Suprapubic skin (tissue), 4 donors: ENCODE data around the gene EPHB4.

Experiments
- EP300 ChIP-seq: sonication (generic); formaldehyde crosslinking; IDR thresholded peaks from one replicate; pipeline ENCODE4 v1.6.1; 2017; ENCODE audit warnings: antibody characterized with exemption
- POLR2A ChIP-seq, 2 donors: fragments of 450-650 bp; IDR thresholded peaks; one replicate each; pipeline ENCODE4 v1.6.1; 2017; ENCODE audit warnings: antibody characterized with exemption in 2 of 2, mild to moderate bottlenecking in 2 of 2, moderate library complexity in 2 of 2
- POLR2AphosphoS5 ChIP-seq, 3 donors: sonication (generic); formaldehyde crosslinking; IDR thresholded peaks; one replicate each; pipeline ENCODE4 v1.6.1; 2017; ENCODE audit warnings: antibody characterized with exemption in 3 of 3
- TF ChIP-seq, protein P1 (sequence below), 2 donors: fragments of 200-600 bp in 1 of 2; fragments of 450-650 bp in 1 of 2; sonication (generic) in 1 of 2; IDR thresholded peaks; one replicate each; pipeline ENCODE4 v1.5.1; 2016 to 2019; ENCODE audit warnings: antibody characterized with exemption in 2 of 2, mild to moderate bottlenecking in 1 of 2, moderate library complexity in 1 of 2

DNA sequence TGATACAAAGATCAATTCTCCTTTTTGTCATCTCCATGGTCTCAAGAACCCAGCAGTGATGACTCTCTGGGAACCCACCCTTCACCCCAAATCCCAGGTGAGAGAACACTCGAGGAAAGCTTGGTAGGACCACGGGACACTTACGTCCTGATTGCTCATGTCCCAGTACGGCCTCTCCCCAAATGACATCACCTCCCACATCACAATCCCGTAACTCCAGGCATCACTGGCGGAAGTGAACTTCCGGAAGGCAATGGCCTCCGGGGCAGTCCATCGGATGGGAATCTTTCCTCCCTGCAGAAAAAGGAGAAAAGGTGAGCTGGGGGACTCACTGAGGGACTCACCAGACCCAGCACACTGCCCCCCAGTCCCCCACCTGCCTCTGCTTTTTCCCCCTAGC lies 21.0 kb downstream of the EPHB4 start:
- TF ChIP-seq POLR2A (IDR thresholded peaks at IDR 0.05) (no peak), EP300 (no peak), POLR2AphosphoS5 (IDR thresholded peaks at IDR 0.05) (no peak)
- TF ChIP-seq, protein P1, sequence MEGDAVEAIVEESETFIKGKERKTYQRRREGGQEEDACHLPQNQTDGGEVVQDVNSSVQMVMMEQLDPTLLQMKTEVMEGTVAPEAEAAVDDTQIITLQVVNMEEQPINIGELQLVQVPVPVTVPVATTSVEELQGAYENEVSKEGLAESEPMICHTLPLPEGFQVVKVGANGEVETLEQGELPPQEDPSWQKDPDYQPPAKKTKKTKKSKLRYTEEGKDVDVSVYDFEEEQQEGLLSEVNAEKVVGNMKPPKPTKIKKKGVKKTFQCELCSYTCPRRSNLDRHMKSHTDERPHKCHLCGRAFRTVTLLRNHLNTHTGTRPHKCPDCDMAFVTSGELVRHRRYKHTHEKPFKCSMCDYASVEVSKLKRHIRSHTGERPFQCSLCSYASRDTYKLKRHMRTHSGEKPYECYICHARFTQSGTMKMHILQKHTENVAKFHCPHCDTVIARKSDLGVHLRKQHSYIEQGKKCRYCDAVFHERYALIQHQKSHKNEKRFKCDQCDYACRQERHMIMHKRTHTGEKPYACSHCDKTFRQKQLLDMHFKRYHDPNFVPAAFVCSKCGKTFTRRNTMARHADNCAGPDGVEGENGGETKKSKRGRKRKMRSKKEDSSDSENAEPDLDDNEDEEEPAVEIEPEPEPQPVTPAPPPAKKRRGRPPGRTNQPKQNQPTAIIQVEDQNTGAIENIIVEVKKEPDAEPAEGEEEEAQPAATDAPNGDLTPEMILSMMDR (IDR thresholded peaks at IDR 0.05): no peak
